Measurements from ENCODE around the gene CTNNBL1. TPM values are rescaled to one million over a fixed set of nuclear protein-coding genes. Genes with fewer than 3 reads are reported as not detected.

The CTNNBL1 gene
- total RNA-seq, 2 experiments from 2014 or later = 72.6 to 93.4 TPM

- no peak overlapping the region for H3K4me3 Mint-ChIP-seq
- peaks cover 36% of the 10 kb centered on the region for H3K36me3 Mint-ChIP-seq (ENCODE audit: low read depth)
- ATAC-seq = no peak
Observed at GRCh38 chr20:37796121-37796520, 102.3 kb downstream of the CTNNBL1 start.

DNA sequence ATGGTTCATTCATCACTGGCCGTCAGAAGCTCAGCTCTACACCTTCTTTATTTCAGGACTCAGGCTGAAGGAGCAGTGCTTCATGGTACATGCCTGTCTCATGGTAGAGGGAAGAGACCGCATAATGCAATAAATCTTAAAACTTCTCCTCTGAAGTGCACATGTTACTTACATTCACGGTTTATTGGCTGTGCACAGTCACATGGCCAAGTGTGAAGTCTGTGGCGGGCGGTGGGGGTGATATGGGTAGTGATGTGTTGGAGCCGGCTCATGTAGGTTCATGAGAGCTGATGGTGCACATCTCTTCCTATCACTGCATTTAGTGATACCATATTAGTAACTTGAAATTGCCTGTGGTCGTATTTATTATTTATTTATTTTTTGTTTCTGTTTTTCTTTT is 102.9 kb downstream of the CTNNBL1 start:
- H3K4me3 Mint-ChIP-seq = no peak overlapping the region
- DNase-seq = no peak
- H3K4me1 Mint-ChIP-seq = no peaks in the 10 kb centered on the region
- ATAC-seq = no peak
- ChIA-PET CTCF (interaction anchor here (0.9 kb wide), 1 partner anchor 44 kb away, joined by 3 read pairs; no protein-coding TSS in a partner anchor), POLR2A (interaction anchor here (0.6 kb wide), 1 partner anchor 1195 kb away, joined by 3 read pairs; no protein-coding TSS in a partner anchor)
- no peak overlapping the region for H3K27ac Mint-ChIP-seq
- intact Hi-C loops (cut with DNase I, micrococcal nuclease) = no loop called here
- H3K9me3 Mint-ChIP-seq (ENCODE audit: low read depth) = peaks cover 5% of the 10 kb centered on the region
- H3K27me3 Mint-ChIP-seq = no peaks in the 10 kb centered on the region
- peaks cover 30% of the 10 kb centered on the region for H3K36me3 Mint-ChIP-seq (ENCODE audit: low read depth)

More at GRCh38 chr20:37796121-37796520, 102.3 kb downstream of the CTNNBL1 start:
- H3K4me1 Mint-ChIP-seq = no peaks in the 10 kb centered on the region
- no peak for DNase-seq
- ChIA-PET POLR2A (interaction anchor here (0.6 kb wide), 1 partner anchor 1195 kb away, joined by 3 read pairs; no protein-coding TSS in a partner anchor), CTCF (interaction anchor here (0.8 to 0.9 kb wide), 2 partner anchors 108 to 180 kb away, joined by 3 to 4 read pairs; no protein-coding TSS in a partner anchor)
- intact Hi-C loops (cut with DNase I, micrococcal nuclease) = no loop called here
- no peak overlapping the region for H3K27ac Mint-ChIP-seq
- H3K9me3 Mint-ChIP-seq (ENCODE audit: low read depth) = peaks cover 5% of the 10 kb centered on the region
- no peaks in the 10 kb centered on the region for H3K27me3 Mint-ChIP-seq

DNA sequence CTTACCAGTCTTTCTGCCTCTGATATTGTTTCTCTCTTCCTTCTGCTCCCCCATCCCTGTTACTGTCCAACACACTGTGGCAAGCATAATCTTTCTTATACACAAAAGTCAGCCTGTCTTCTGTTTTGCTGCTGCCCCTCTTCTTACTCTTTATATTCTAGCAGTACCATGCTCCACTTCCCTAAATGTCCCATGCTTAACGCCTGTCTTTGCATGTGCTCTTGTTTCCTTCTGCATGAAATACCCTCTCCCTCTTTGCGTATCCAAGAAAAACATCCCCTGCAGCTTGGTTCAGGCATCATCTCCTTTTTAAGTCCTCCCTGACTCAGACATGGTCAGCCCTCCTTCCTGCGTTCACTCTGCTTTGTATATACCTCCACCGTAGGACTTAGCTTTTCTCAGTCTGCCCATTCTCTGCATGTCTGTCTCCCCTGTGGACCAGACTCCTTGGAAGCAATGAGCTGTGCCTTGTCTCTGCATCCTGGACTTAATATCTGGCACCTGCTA is 103.9 kb downstream of the CTNNBL1 start:
- Mint-ChIP-seq H3K36me3 (ENCODE audit: low read depth) (peaks cover 28% of the 10 kb centered on the region), H3K27me3 (no peaks in the 10 kb centered on the region), H3K4me3 (no peak overlapping the region), H3K4me1 (no peaks in the 10 kb centered on the region), H3K27ac (no peak overlapping the region), H3K9me3 (ENCODE audit: low read depth) (no peaks in the 10 kb centered on the region)
- DNase-seq = no peak
- ChIA-PET CTCF (interaction anchor here (0.9 kb wide), 1 partner anchor 45 kb away, joined by 3 read pairs; no protein-coding TSS in a partner anchor), POLR2A (no interaction called here)
- intact Hi-C loops (cut with DNase I, micrococcal nuclease) = no loop called here
- no peak for ATAC-seq

DNA sequence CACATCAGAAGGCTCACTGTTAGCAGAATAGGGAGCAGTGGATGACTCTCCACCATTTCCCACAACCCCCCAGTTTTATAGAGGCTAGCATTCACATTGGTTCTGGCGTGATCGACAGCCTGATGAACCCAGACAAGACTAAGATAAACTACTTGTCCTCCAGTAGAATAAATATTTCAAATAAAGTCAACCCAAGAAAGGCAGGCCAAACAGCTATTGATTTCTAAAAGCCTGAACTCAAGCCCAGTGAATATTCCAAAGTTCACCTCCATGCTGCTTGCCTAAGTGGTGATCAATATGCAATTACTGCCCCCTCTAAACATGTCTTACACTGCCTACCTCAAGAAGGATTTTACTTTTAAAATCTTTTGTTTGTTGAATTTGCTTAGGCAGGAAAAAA is 104.5 kb downstream of the CTNNBL1 start:
- ChIA-PET CTCF (no interaction called here), POLR2A (no interaction called here)
- Mint-ChIP-seq H3K4me1 (no peaks in the 10 kb centered on the region), H3K27me3 (no peaks in the 10 kb centered on the region), H3K36me3 (ENCODE audit: low read depth) (peaks cover 31% of the 10 kb centered on the region), H3K9me3 (ENCODE audit: low read depth) (no peaks in the 10 kb centered on the region), H3K27ac (no peak overlapping the region), H3K4me3 (no peak overlapping the region)
- no peak for DNase-seq
- intact Hi-C loops (cut with DNase I, micrococcal nuclease) = no loop called here
- no peak for ATAC-seq

- Mint-ChIP-seq H3K4me1 (no peaks in the 10 kb centered on the region), H3K9me3 (ENCODE audit: low read depth) (no peaks in the 10 kb centered on the region), H3K36me3 (ENCODE audit: low read depth) (peaks cover 30% of the 10 kb centered on the region), H3K27ac (no peak overlapping the region), H3K27me3 (no peaks in the 10 kb centered on the region), H3K4me3 (no peak overlapping the region)
- DNase-seq = no peak
- intact Hi-C loops (cut with DNase I, micrococcal nuclease) = no loop called here
- CTCF ChIA-PET = no interaction called here
- POLR2A ChIA-PET = no interaction called here
- ATAC-seq = no peak
Observed at GRCh38 chr20:37800618-37801017, 106.8 kb downstream of the CTNNBL1 start.

DNA sequence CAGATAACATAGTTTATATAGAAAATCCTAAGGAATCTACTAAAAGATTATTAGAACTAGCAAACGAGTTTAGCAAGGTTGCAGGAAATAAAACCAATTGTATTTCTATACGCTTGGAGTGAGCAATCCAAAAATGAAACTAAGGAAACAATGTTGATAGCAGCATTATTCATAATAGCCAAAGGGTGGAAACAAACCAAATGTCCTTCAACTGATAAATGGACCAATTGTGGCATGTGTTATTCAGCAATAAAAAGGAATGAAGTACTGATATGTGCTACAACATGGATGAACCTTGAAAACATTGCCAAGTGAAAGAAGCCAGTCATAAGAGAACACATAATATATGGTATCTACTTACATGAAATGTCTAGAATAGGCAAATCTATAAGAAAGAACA is 108.1 kb downstream of the CTNNBL1 start:
- DNase-seq = no peak
- no peaks in the 10 kb centered on the region for H3K9me3 Mint-ChIP-seq (ENCODE audit: low read depth)
- H3K27me3 Mint-ChIP-seq = no peaks in the 10 kb centered on the region
- POLR2A ChIA-PET = no interaction called here
- H3K4me1 Mint-ChIP-seq = no peaks in the 10 kb centered on the region
- H3K36me3 Mint-ChIP-seq (ENCODE audit: low read depth) = peaks cover 35% of the 10 kb centered on the region
- H3K4me3 Mint-ChIP-seq = no peak overlapping the region
- H3K27ac Mint-ChIP-seq = no peak overlapping the region
- intact Hi-C loops (cut with DNase I, micrococcal nuclease) = no loop called here
- CTCF ChIA-PET = no interaction called here
- ATAC-seq = no peak

DNA sequence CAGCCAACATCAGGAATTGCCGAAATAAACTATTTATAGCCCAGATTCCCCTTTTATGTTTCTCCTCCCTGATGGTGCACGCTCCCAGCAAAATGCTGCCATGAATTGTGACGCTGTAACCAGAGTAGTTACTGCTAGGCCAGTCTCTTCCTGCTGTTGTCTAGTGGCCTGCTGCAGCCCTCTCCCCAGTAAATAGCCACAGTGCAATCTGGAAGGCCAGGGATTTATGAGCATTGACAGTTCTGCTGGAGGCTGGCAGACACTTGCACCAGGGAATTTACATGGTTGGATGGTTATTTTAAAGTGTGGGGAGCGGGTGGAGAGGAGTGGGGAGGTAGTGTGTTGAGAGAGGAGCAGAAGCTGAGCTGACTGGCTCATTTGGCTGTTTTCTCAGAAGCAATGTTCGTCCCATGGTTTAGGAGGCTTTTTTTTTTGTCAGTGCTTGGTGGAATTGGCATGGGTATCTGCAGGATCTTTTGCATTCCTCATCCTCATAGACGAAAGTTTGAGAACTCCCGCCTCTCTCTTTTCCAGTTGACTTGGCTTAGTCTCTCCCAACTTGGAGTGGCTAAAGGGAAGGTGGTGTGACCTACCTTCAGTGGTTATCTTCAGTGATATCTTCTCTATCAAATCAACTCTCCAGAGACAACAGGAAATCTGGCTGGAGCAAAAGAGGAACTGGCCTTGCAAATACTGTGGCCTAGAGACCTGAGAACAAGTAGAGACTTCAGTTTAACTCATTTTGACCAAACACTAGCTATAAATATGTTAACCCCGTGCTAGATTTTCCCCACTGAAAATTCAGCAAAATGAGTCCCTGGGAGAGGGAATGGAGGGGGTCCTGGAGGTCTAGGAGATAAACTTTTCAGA is 109.8 kb downstream of the CTNNBL1 start:
- Mint-ChIP-seq H3K4me1 (no peaks in the 10 kb centered on the region), H3K9me3 (ENCODE audit: low read depth) (no peaks in the 10 kb centered on the region), H3K27ac (no peak overlapping the region), H3K36me3 (ENCODE audit: low read depth) (peaks cover 32% of the 10 kb centered on the region), H3K4me3 (no peak overlapping the region), H3K27me3 (no peaks in the 10 kb centered on the region)
- intact Hi-C loops (cut with DNase I, micrococcal nuclease) = no loop called here
- no peak for ATAC-seq
- POLR2A ChIA-PET = no interaction called here
- no peak for DNase-seq
- CTCF ChIA-PET = interaction anchor here (0.5 to 0.6 kb wide), 2 partner anchors 94 to 259 kb away, joined by 3 read pairs; no protein-coding TSS in a partner anchor

GRCh38 chr20:37804584-37805566 is 111.0 kb downstream of the CTNNBL1 start:
- DNase-seq = no peak
- no peak for ATAC-seq
- peaks cover 37% of the 10 kb centered on the region for H3K36me3 Mint-ChIP-seq (ENCODE audit: low read depth)
- ChIA-PET POLR2A (no interaction called here), CTCF (interaction anchor here (0.5 to 0.6 kb wide), 3 partner anchors 69 to 257 kb away, joined by 3 to 4 read pairs (median 3); no protein-coding TSS in a partner anchor)
- H3K4me1 Mint-ChIP-seq = no peaks in the 10 kb centered on the region
- H3K27me3 Mint-ChIP-seq = no peaks in the 10 kb centered on the region
- intact Hi-C loops (cut with DNase I, micrococcal nuclease) = no loop called here
- no peak overlapping the region for H3K4me3 Mint-ChIP-seq
- peak overlapping the region; percentile 10 for H3K27ac Mint-ChIP-seq
- no peaks in the 10 kb centered on the region for H3K9me3 Mint-ChIP-seq (ENCODE audit: low read depth)

- POLR2A ChIA-PET = no interaction called here
- ATAC-seq = no peak
- intact Hi-C loops (cut with DNase I, micrococcal nuclease) = no loop called here
Observed at GRCh38 chr20:37807471-37808232, 113.8 kb downstream of the CTNNBL1 start.

GRCh38 chr20:37808233-37809070 is 114.6 kb downstream of the CTNNBL1 start:
- ATAC-seq (no peak), DNase-seq (no peak)
- peaks cover 27% of the 10 kb centered on the region for H3K36me3 Mint-ChIP-seq (ENCODE audit: low read depth)
- no peaks in the 10 kb centered on the region for H3K4me1 Mint-ChIP-seq
- ChIA-PET CTCF (interaction anchor here (0.8 kb wide), 1 partner anchor 574 kb away, joined by 3 read pairs; no protein-coding TSS in a partner anchor), POLR2A (no interaction called here)
- H3K9me3 Mint-ChIP-seq (ENCODE audit: low read depth) = no peaks in the 10 kb centered on the region
- no peaks in the 10 kb centered on the region for H3K27me3 Mint-ChIP-seq
- intact Hi-C loops (cut with DNase I, micrococcal nuclease) = no loop called here
- no peak overlapping the region for H3K4me3 Mint-ChIP-seq
- H3K27ac Mint-ChIP-seq = no peak overlapping the region

More at GRCh38 chr20:37807471-37808232, 113.8 kb downstream of the CTNNBL1 start:
- DNase-seq = no peak
- H3K4me3 Mint-ChIP-seq = no peak overlapping the region
- no peak overlapping the region for H3K27ac Mint-ChIP-seq
- CTCF ChIA-PET = interaction anchor here (0.6 to 0.8 kb wide), 2 partner anchors 481 to 574 kb away, joined by 3 read pairs; no protein-coding TSS in a partner anchor
- peaks cover 34% of the 10 kb centered on the region for H3K36me3 Mint-ChIP-seq (ENCODE audit: low read depth)
- no peaks in the 10 kb centered on the region for H3K27me3 Mint-ChIP-seq
- H3K9me3 Mint-ChIP-seq (ENCODE audit: low read depth) = no peaks in the 10 kb centered on the region
- no peaks in the 10 kb centered on the region for H3K4me1 Mint-ChIP-seq

Data from activated CD4-positive, alpha-beta T cell treated with anti-CD3 and anti-CD28 coated beads for 36 hours (primary cell).